Naive thymus-derived CD4-positive, alpha-beta T cell (primary cell): Measurements from ENCODE around the gene MRPL41. TPM values are rescaled to one million over a fixed set of nuclear protein-coding genes. Genes with fewer than 3 reads are reported as not detected.
A peak's percentile ranks its signal among the peaks of the same experiment; 100 is the strongest.
"Not testable (repeated sequence)": the region's sequence is repeated elsewhere in the genome, so short reads cannot be mapped to it uniquely, and the experiment has no call there.

Source experiments
- ATAC-seq: fragments of 150-1000 bp; cut with Tn5 transposase; 2 replicates; pipeline ENCODE4 v1.10.0; 2021; ENCODE audit warnings: mild to moderate bottlenecking, moderate library complexity
- CTCF ChIA-PET: fragments of 350-600 bp; sonication (Branson Sonifier 250); formaldehyde crosslinking; loops from one replicate; lab custom pipeline; 2021; ENCODE audit warnings: antibody characterized with exemption; lab: Charles Lee
- POLR2A ChIA-PET: fragments of 350-600 bp; sonication (Branson Sonifier 250); formaldehyde crosslinking; loops from one replicate; lab custom pipeline; 2021; ENCODE audit warnings: antibody characterized with exemption, inconsistent platforms; lab: Charles Lee
- DNase-seq, 9 donors: peaks; one replicate each; pipeline versions ENCODE4 v3.0.0 to v3.0.0-alpha.2; 2020 to 2022; ENCODE audit warnings: mixed read lengths in 1 of 9
- H3K27ac ChIP-seq: one replicate; pipeline ENCODE4 v1.7.0; 2013; ENCODE audit warnings: mild to moderate bottlenecking, low read depth, low read length, moderate library complexity
- H3K27me3 ChIP-seq, 2 donors: one replicate each; pipeline ENCODE4 v1.7.0; 2013; ENCODE audit warnings: low read length in 2 of 2, mild to moderate bottlenecking in 2 of 2, moderate library complexity in 2 of 2; ENCODE audit not compliant: control insufficient read depth in 2 of 2, insufficient read depth in 2 of 2
- H3K36me3 ChIP-seq, 3 experiments: 1 replicate in 2 of 3; 2 replicates in 1 of 3; pipeline ENCODE4 v1.7.0; 2013; ENCODE audit warnings: low read length in 3 of 3, mild to moderate bottlenecking in 3 of 3, moderate library complexity in 1 of 3; ENCODE audit not compliant: insufficient read depth in 3 of 3, control insufficient read depth in 2 of 3
- H3K4me1 ChIP-seq, 2 donors: one replicate each; pipeline ENCODE4 v1.7.0; 2013; ENCODE audit warnings: low read length in 2 of 2, mild to moderate bottlenecking in 2 of 2, moderate library complexity in 1 of 2; ENCODE audit not compliant: control insufficient read depth in 2 of 2, insufficient read depth in 2 of 2
- H3K4me3 ChIP-seq: 2 replicates; pipeline ENCODE4 v1.7.0; 2013; ENCODE audit warnings: mild to moderate bottlenecking, low read length
- H3K9me3 ChIP-seq, 3 experiments: 1 replicate in 2 of 3; 2 replicates in 1 of 3; pipeline ENCODE4 v1.7.0; 2013; ENCODE audit warnings: low read length in 3 of 3; ENCODE audit not compliant: control insufficient read depth in 2 of 3
- H3K27ac Mint-ChIP-seq, 9 donors: one replicate each; pipeline ENCODE4 v1.8.0; 2020 to 2022; ENCODE audit warnings: mixed read lengths in 9 of 9, mild to moderate bottlenecking in 8 of 9, moderate library complexity in 5 of 9, inconsistent platforms in 2 of 9
- H3K27me3 Mint-ChIP-seq, 5 donors: one replicate each; pipeline ENCODE4 v1.8.0; 2021 to 2022; ENCODE audit warnings: mixed read lengths in 5 of 5, mild to moderate bottlenecking in 1 of 5
- H3K36me3 Mint-ChIP-seq, 5 donors: one replicate each; pipeline ENCODE4 v1.8.0; 2020 to 2022; ENCODE audit warnings: mixed read lengths in 5 of 5, mild to moderate bottlenecking in 3 of 5, inconsistent platforms in 1 of 5
- H3K4me1 Mint-ChIP-seq, 7 donors: one replicate each; pipeline ENCODE4 v1.8.0; 2020 to 2022; ENCODE audit warnings: mixed read lengths in 7 of 7, mild to moderate bottlenecking in 3 of 7, inconsistent platforms in 1 of 7
- H3K4me3 Mint-ChIP-seq, 10 donors: one replicate each; pipeline ENCODE4 v1.8.0; 2020 to 2022; ENCODE audit warnings: mild to moderate bottlenecking in 10 of 10, mixed read lengths in 10 of 10, moderate library complexity in 6 of 10, inconsistent platforms in 2 of 10
- H3K9me3 Mint-ChIP-seq, 11 donors: one replicate each; pipeline ENCODE4 v1.8.0; 2020 to 2022; ENCODE audit warnings: mixed read lengths in 11 of 11, mild to moderate bottlenecking in 4 of 11, inconsistent platforms in 1 of 11, moderate library complexity in 1 of 11
- intact Hi-C, 2 donors: fragments of 100-400 bp; cut with micrococcal nuclease; formaldehyde crosslinking; loops; one replicate each; pipeline ENCODE4 v1.15.1; 2023
- polyA plus RNA-seq, 2 donors: library from polyadenylated mRNA; unstranded; fragments of 300-500 nt; fragmentation: Illumina TruSeq; gene quantifications; one replicate each; pipeline ENCODE4 v1.2.3, GENCODE V29; 2021
- total RNA-seq, 6 experiments: library from RNA in 5 of 6; stranded (reverse) in 5 of 6; gene quantifications; 1 replicate in 5 of 6; 2 replicates in 1 of 6; pipeline ENCODE4 v1.2.3 and lab custom pipeline; 2021 to 2026

MRPL41 gene
- total and polyA plus RNA-seq, 7 experiments from 2014 or later, result 36.3 to 102 (median 52.5) TPM

DNA sequence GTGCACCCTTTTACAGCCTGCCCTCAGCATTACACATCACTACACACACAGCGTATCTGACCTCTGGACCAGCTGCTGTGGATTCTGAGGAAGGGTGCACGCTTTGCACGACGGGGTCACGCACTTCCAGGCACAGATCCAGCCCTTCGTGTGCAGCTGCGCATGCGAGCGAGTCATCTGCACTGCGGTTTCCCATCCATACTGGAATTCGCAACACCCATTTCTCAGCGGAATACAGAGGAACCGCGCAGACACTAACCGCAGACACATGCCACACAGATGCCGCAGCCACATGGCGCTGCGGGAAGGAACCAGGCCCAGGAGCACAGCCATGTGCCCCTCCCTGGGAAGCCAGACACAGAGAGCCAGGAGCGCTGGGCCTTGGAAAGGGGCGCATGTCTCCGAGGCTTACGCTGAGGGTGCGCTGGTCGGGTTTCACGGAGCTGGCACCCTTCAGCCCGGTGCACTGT is 44.9 kb upstream of the MRPL41 start:
- Histone ChIP-seq H3K4me1 (no peaks in the 10 kb centered on the region), H3K27ac (no peak overlapping the region), H3K27me3 (no peaks in the 10 kb centered on the region), H3K4me3 (no peak overlapping the region), H3K36me3 (no peaks in the 10 kb centered on the region), H3K9me3 (no peaks in the 10 kb centered on the region)
- intact Hi-C loops, result no loop called here
- Mint-ChIP-seq H3K4me3 (no peak overlapping the region), H3K27ac (no peak overlapping the region), H3K9me3 (peaks cover 0 to 8% (median 0%) of the 10 kb centered on the region in 11 donors), H3K4me1 (peaks cover 0 to 7% (median 1%) of the 10 kb centered on the region in 7 donors), H3K36me3 (peaks cover 0 to 3% (median 0%) of the 10 kb centered on the region in 5 donors), H3K27me3 (no peaks in the 10 kb centered on the region)
- DNase-seq, result no peak
- ChIA-PET CTCF (no interaction called here), POLR2A (no interaction called here)
- no peak for ATAC-seq

- H3K27me3 ChIP-seq, result no peaks in the 10 kb centered on the region
- ChIA-PET CTCF (interaction anchor here (0.6 to 1.2 kb wide), 2 partner anchors 12 to 183 kb away, joined by 3 to 4 read pairs; no protein-coding TSS in a partner anchor), POLR2A (no interaction called here)
- H3K9me3 ChIP-seq, result no peaks in the 10 kb centered on the region
- H3K27ac ChIP-seq, result no peak overlapping the region
- no peak for DNase-seq
- no peak for ATAC-seq
- Mint-ChIP-seq H3K36me3 (peaks cover 0 to 5% (median 0%) of the 10 kb centered on the region in 5 donors), H3K9me3 (peaks cover 0 to 1% (median 0%) of the 10 kb centered on the region in 11 donors), H3K27me3 (no peaks in the 10 kb centered on the region), H3K4me1 (peaks cover 0 to 9% (median 5%) of the 10 kb centered on the region in 7 donors), H3K4me3 (no peak overlapping the region), H3K27ac (peak overlapping the region in 4 of 9 donors; percentile 4 to 33 (median 15))
- H3K4me1 ChIP-seq, result no peaks in the 10 kb centered on the region
- no peak overlapping the region for H3K4me3 ChIP-seq
- no peaks in the 10 kb centered on the region for H3K36me3 ChIP-seq
- intact Hi-C loops, result no loop called here
Measured at GRCh38 chr9:137509198-137509597, 42.5 kb upstream of the MRPL41 start.

- H3K4me3 Mint-ChIP-seq, H3K36me3 Mint-ChIP-seq, CTCF ChIA-PET: not testable (repeated sequence)
Measured at GRCh38 chr9:137511126-137511525, 40.6 kb upstream of the MRPL41 start.

DNA sequence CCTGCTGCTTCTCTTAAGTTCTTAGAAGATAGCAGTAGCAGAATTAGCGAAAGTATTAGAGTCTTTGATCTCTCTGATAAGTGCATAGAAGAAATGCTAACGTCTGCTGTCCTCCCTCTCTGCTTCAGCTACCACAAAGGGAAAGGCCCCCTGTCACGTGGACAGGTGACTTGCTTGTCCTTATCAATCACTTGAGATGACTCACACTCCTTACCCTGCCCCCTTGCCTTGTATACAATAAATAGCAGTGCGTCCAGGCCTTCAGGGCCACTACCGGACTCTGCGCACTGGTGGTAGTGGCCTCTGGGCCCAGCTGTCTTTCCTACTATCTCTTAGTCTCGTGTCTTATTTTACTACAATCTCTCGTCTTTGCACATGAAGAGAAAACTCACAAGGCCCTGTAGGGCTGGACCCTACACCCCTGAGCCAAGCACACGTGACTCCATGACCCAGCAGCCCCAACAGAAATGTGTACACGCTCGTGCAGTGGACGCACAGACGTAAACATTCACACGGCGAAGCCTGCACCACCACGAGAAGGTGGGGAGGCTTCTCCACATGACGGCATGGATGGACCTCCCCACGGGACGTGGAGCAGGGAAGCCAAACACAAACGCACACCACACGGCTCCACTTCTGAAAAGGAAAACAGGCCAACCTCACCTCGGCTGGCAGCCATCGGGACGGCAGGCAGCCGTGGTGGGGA is 39.8 kb upstream of the MRPL41 start:
- Mint-ChIP-seq H3K27me3 (no peaks in the 10 kb centered on the region), H3K4me3 (no peak overlapping the region), H3K27ac (no peak overlapping the region), H3K36me3 (peaks cover 0 to 5% (median 0%) of the 10 kb centered on the region in 5 donors), H3K9me3 (peaks cover 0 to 1% (median 0%) of the 10 kb centered on the region in 11 donors), H3K4me1 (peaks cover 0 to 9% (median 5%) of the 10 kb centered on the region in 7 donors)
- peak in 1 of 9 donors; percentile 3 for DNase-seq
- no peaks in the 10 kb centered on the region for H3K36me3 ChIP-seq
- ChIA-PET POLR2A (no interaction called here), CTCF (no interaction called here)
- ATAC-seq, result no peak
- no peak overlapping the region for H3K4me3 ChIP-seq
- intact Hi-C loops, result no loop called here
- H3K27me3 ChIP-seq, result no peaks in the 10 kb centered on the region
- no peaks in the 10 kb centered on the region for H3K9me3 ChIP-seq
- no peaks in the 10 kb centered on the region for H3K4me1 ChIP-seq
- no peak overlapping the region for H3K27ac ChIP-seq

More at GRCh38 chr9:137511126-137511525, 40.6 kb upstream of the MRPL41 start:
- POLR2A ChIA-PET, H3K27me3 Mint-ChIP-seq, H3K27ac Mint-ChIP-seq, H3K9me3 ChIP-seq, H3K9me3 Mint-ChIP-seq, DNase-seq, H3K27ac ChIP-seq, intact Hi-C loops, H3K36me3 ChIP-seq, ATAC-seq, H3K4me1 Mint-ChIP-seq, H3K27me3 ChIP-seq, H3K4me1 ChIP-seq, H3K4me3 ChIP-seq: not testable (repeated sequence)

DNA sequence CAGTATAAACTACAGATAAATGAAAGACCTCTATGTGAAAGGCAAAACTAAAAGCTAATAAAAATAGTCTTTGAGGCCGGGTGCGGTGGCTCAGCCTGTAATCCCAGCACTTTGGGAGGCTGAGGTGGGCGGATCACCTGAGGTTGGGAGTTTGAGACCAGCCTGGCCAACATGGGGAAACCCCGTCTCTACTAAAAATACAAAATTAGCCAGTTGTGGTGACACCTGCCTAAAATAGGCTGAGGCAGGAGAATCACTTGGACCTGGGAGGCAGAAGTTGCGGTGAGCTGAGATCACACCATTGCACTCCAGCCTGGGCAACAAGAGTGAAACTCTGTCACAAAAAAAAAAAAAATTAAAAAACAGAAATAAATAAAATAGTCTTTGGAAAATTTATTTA is 38.5 kb upstream of the MRPL41 start:
- H3K27me3 Mint-ChIP-seq, H3K9me3 ChIP-seq, H3K36me3 ChIP-seq, DNase-seq, H3K27me3 ChIP-seq, intact Hi-C loops, ATAC-seq, H3K4me3 ChIP-seq, H3K4me3 Mint-ChIP-seq, H3K27ac ChIP-seq, H3K4me1 ChIP-seq, POLR2A ChIA-PET, H3K9me3 Mint-ChIP-seq, H3K36me3 Mint-ChIP-seq, H3K4me1 Mint-ChIP-seq: not testable (repeated sequence)
- peak overlapping the region in 1 of 9 donors; percentile 74 for H3K27ac Mint-ChIP-seq
- CTCF ChIA-PET, result interaction anchor here (0.7 kb wide), 1 partner anchor 189 kb away, joined by 3 read pairs; no protein-coding TSS in a partner anchor

DNA sequence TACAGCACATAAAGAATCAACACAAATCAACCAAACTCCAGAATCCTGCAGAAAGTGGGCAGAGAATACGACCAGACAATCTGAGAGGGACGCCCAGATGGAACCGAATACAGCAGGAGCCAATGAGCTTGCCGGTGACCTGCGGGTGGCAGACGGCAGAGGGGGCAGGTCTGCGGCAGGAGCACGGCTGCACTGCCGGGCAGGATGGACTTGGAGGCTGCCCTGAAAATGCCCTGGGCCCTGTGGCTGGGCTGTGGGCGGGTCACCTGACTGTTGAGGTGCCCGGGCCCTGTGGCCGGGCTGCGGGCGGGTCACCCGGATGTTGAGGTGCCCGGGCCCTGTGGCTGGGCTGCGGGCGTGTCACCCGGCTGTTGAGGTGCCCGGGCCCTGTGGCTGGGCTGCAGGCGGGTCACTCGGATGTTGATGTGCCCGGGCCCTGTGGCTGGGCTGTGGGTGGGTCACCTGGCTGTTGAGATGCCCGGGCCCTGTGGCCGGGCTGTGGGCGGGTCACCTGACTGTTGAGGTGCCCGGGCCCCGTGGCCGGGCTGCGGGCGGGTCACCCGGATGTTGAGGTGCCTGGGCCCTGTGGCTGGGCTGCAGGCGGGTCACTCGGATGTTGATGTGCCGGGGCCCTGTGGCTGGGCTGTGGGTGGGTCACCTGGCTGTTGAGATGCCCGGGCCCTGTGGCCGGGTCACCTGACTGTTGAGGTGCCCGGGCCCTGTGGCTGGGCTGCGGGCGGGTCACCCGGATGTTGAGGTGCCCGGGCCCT is 37.7 kb upstream of the MRPL41 start:
- DNase-seq, H3K27me3 ChIP-seq, H3K4me3 Mint-ChIP-seq, H3K4me1 Mint-ChIP-seq, H3K36me3 Mint-ChIP-seq, H3K9me3 ChIP-seq, H3K27ac ChIP-seq, H3K36me3 ChIP-seq, H3K9me3 Mint-ChIP-seq, H3K4me1 ChIP-seq, ATAC-seq, POLR2A ChIA-PET, H3K4me3 ChIP-seq, H3K27me3 Mint-ChIP-seq, intact Hi-C loops: not testable (repeated sequence)
- CTCF ChIA-PET, result interaction anchor here (0.7 kb wide), 1 partner anchor 190 kb away, joined by 3 read pairs; no protein-coding TSS in a partner anchor
- H3K27ac Mint-ChIP-seq, result peak overlapping the region in 4 of 9 donors; percentile 44 to 53 (median 48)
